ENCODE results near the gene DSCAML1. TPM values are rescaled to one million over a fixed set of nuclear protein-coding genes. Genes with fewer than 3 reads are reported as not detected.

Gene DSCAML1
- total RNA-seq, 1 experiment from 2014 or later = 0.90 TPM

GRCh38 chr11:117738246-117738957, 58.6 kb downstream of the DSCAML1 start (continued):
- TF ChIP-seq ARID4B (CRISPR knock-in tag; IDR thresholded peaks at IDR 0.05; ENCODE audit: borderline replicate concordance) (no peak), ZNF121 (CRISPR knock-in tag; IDR thresholded peaks at IDR 0.05) (no peak), ATF6 (CRISPR knock-in tag; IDR thresholded peaks at IDR 0.05) (no peak), E2F5 (CRISPR knock-in tag; IDR thresholded peaks at IDR 0.05) (no peak), ATF1 (CRISPR knock-in tag; IDR thresholded peaks at IDR 0.05) (no peak), ATF2 (CRISPR knock-in tag; IDR thresholded peaks at IDR 0.05; ENCODE audit: borderline replicate concordance, low read depth) (no peak), GRHL2 (CRISPR knock-in tag; IDR thresholded peaks at IDR 0.05; ENCODE audit: insufficient replicate concordance, severe bottlenecking) (no peak), NFE2L1 (CRISPR knock-in tag; IDR thresholded peaks at IDR 0.05) (no peak), ZNF512 (CRISPR knock-in tag; IDR thresholded peaks at IDR 0.05; ENCODE audit: borderline replicate concordance) (no peak), EMX1 (CRISPR knock-in tag; IDR thresholded peaks at IDR 0.05) (no peak), CDX4 (CRISPR knock-in tag; IDR thresholded peaks at IDR 0.05; ENCODE audit: borderline replicate concordance) (no peak)

- CTCF ChIA-PET = interaction anchor here (1.0 to 1.4 kb wide), 3 partner anchors 10 to 310 kb away, joined by 3 to 4 read pairs (median 3); no protein-coding TSS in a partner anchor
- TF ChIP-seq E2F5 (CRISPR knock-in tag; IDR thresholded peaks at IDR 0.05) (no peak), ZNF396 (CRISPR knock-in tag; IDR thresholded peaks at IDR 0.05; ENCODE audit: borderline replicate concordance) (no peak), ELF4 (CRISPR knock-in tag; IDR thresholded peaks at IDR 0.05; ENCODE audit: low read depth) (no peak), NR2C2 (CRISPR knock-in tag; IDR thresholded peaks at IDR 0.05) (no peak), FOXJ3 (CRISPR knock-in tag; IDR thresholded peaks at IDR 0.05; ENCODE audit: borderline replicate concordance) (no peak), PRDM15 (CRISPR knock-in tag; IDR thresholded peaks at IDR 0.05) (no peak)
These were observed 61.6 kb downstream of the DSCAML1 start for GRCh38 chr11:117735350-117735977.

More at GRCh38 chr11:117735350-117735977, 61.6 kb downstream of the DSCAML1 start:
- Mint-ChIP-seq H3K36me3 (no peaks in the 10 kb centered on the region), H3K27me3 (ENCODE audit: low read depth) (peaks cover 9% of the 10 kb centered on the region), H3K27ac (no peak overlapping the region), H3K4me1 (peaks cover 45% of the 10 kb centered on the region), H3K9me3 (no peaks in the 10 kb centered on the region), H3K4me3 (no peak overlapping the region)
- POLR2A ChIA-PET = interaction anchor here (0.5 kb wide), 1 partner anchor 271 kb away, joined by 3 read pairs; no protein-coding TSS in a partner anchor
- ATAC-seq = no peak
- DNase-seq (ENCODE audit: low spot score) = no peak
